DND-41 (cell line): ENCODE data around the gene LRP2BP.

ENCODE experiments used
- ATAC-seq: fragments of 200-7000 bp; cut with Tn5 transposase; 3 replicates; pipeline ENCODE4 v1.9.1; 2021; ENCODE audit warnings: low read depth; ENCODE audit not compliant: insufficient read depth
- DNase-seq: peaks from one replicate; pipeline ENCODE4 v3.0.0-alpha.2; 2020
- H2AFZ ChIP-seq: 2 replicates; pipeline ENCODE4 v1.6.0; 2012; ENCODE audit warnings: low read depth, low read length
- H3K27ac ChIP-seq: 2 replicates; pipeline ENCODE4 v1.5.1; 2012; ENCODE audit warnings: low read length, inconsistent platforms
- H3K27me3 ChIP-seq: fragments of 200-600 bp; sonication (generic); 2 replicates; pipeline ENCODE4 v1.6.0; 2012; ENCODE audit warnings: low read length, mild to moderate bottlenecking, inconsistent platforms; ENCODE audit not compliant: insufficient read depth, poor library complexity
- H3K36me3 ChIP-seq: 2 replicates; pipeline ENCODE4 v1.5.1; 2012; ENCODE audit warnings: low read length, inconsistent platforms; ENCODE audit not compliant: insufficient read depth
- H3K4me1 ChIP-seq: 2 replicates; pipeline ENCODE4 v1.5.1; 2012; ENCODE audit warnings: mild to moderate bottlenecking, low read length; ENCODE audit not compliant: insufficient read depth
- H3K4me2 ChIP-seq: 2 replicates; pipeline ENCODE4 v1.6.0; 2012; ENCODE audit warnings: mild to moderate bottlenecking, moderate library complexity, low read length, inconsistent platforms; ENCODE audit not compliant: insufficient read depth
- H3K4me3 ChIP-seq, 2 experiments: fragments of 200-600 bp in 1 of 2; shearing (Covaris generic) in 1 of 2; 2 replicates each; pipeline ENCODE4 v1.5.1; 2012 to 2016; ENCODE audit warnings: inconsistent platforms in 2 of 2, low read length in 2 of 2, mild to moderate bottlenecking in 2 of 2, low read depth in 1 of 2, moderate library complexity in 1 of 2
- H3K79me2 ChIP-seq: 2 replicates; pipeline ENCODE4 v1.6.0; 2012; ENCODE audit warnings: low read length, inconsistent platforms; ENCODE audit not compliant: insufficient read depth
- H3K9ac ChIP-seq: 2 replicates; pipeline ENCODE4 v1.6.0; 2012; ENCODE audit warnings: low read depth, mild to moderate bottlenecking, inconsistent platforms, low read length, moderate library complexity
- H3K9me3 ChIP-seq: 2 replicates; pipeline ENCODE4 v1.5.1; 2012; ENCODE audit warnings: low read length, moderate library complexity, mild to moderate bottlenecking, inconsistent platforms; ENCODE audit not compliant: insufficient read depth, severe bottlenecking
- H4K20me1 ChIP-seq: 2 replicates; pipeline ENCODE4 v1.6.0; 2012; ENCODE audit warnings: low read length; ENCODE audit not compliant: insufficient read depth
- EZH2 ChIP-seq: IDR thresholded peaks from 3 replicates; pipeline ENCODE4 v1.6.1; 2012; ENCODE audit warnings: borderline replicate concordance, low read depth, mild to moderate bottlenecking, moderate library complexity, low read length, inconsistent platforms; ENCODE audit not compliant: severe bottlenecking
- TF ChIP-seq, protein P1 (sequence below): IDR thresholded peaks from 2 replicates; pipeline ENCODE4 v1.5.1; 2012; ENCODE audit warnings: borderline replicate concordance, low read length, moderate library complexity, mild to moderate bottlenecking; ENCODE audit not compliant: poor library complexity, severe bottlenecking; ENCODE audit errors: extremely low read depth

Gene LRP2BP

DNA sequence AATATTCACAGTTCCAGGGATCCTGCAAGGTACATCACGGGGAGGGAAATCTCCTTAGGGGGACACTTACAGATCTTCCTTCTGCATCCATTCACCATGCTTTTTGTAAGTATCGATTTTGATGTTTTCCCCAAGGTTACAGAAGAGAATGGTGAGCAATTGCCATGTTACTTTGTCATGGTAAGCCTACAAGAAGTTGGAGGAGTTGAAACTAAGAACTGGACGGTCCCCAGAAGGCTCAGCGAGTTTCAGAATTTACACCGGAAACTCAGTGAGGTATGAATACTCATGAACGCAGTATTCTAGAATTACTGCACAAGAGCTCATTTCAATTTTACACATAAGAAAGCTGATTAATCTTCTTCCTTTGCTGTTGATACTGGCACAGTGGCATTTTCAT lies 53.9 kb downstream of the LRP2BP start:
- H3K4me1 ChIP-seq = no peaks in the 10 kb centered on the region
- no peak overlapping the region for H3K4me2 ChIP-seq
- no peak for ATAC-seq
- DNase-seq = no peak
- no peaks in the 10 kb centered on the region for H4K20me1 ChIP-seq
- no peaks in the 10 kb centered on the region for H3K36me3 ChIP-seq
- H2AFZ ChIP-seq = no peak overlapping the region
- no peak overlapping the region for H3K9ac ChIP-seq
- peaks cover 11% of the 10 kb centered on the region for H3K27me3 ChIP-seq
- no peaks in the 10 kb centered on the region for H3K9me3 ChIP-seq
- H3K79me2 ChIP-seq = no peaks in the 10 kb centered on the region
- TF ChIP-seq, protein P1, sequence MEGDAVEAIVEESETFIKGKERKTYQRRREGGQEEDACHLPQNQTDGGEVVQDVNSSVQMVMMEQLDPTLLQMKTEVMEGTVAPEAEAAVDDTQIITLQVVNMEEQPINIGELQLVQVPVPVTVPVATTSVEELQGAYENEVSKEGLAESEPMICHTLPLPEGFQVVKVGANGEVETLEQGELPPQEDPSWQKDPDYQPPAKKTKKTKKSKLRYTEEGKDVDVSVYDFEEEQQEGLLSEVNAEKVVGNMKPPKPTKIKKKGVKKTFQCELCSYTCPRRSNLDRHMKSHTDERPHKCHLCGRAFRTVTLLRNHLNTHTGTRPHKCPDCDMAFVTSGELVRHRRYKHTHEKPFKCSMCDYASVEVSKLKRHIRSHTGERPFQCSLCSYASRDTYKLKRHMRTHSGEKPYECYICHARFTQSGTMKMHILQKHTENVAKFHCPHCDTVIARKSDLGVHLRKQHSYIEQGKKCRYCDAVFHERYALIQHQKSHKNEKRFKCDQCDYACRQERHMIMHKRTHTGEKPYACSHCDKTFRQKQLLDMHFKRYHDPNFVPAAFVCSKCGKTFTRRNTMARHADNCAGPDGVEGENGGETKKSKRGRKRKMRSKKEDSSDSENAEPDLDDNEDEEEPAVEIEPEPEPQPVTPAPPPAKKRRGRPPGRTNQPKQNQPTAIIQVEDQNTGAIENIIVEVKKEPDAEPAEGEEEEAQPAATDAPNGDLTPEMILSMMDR = no peak
- TF ChIP-seq EZH2 = no peak
- no peak overlapping the region for H3K4me3 ChIP-seq
- H3K27ac ChIP-seq = no peak overlapping the region

DNA sequence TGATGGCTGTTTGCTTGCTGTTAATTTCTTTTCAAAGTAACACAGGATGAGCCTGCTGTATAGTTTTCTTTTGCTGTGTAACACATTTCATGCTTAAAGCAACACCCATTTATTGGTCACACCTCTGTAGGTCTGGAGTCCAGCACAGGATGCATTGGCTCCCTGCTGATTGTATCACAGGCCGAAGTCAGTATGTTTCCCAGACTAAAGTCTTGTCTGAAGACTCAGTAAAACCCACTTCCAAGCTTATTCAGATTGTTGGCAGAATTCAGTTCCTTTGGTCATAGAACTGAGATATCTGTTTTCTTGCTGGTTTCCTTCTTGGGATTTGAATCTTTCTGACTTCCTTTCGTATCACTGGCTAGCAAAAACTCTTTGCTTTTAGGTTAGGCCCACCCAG lies 54.3 kb downstream of the LRP2BP start:
- ATAC-seq (no peak), DNase-seq (no peak)
- Histone ChIP-seq H3K4me3 (no peak overlapping the region), H3K36me3 (no peaks in the 10 kb centered on the region), H3K4me2 (no peak overlapping the region), H3K4me1 (no peaks in the 10 kb centered on the region), H2AFZ (no peak overlapping the region), H4K20me1 (no peaks in the 10 kb centered on the region), H3K9me3 (no peaks in the 10 kb centered on the region), H3K27ac (no peak overlapping the region), H3K79me2 (no peaks in the 10 kb centered on the region), H3K9ac (no peak overlapping the region), H3K27me3 (peaks cover 11% of the 10 kb centered on the region)
- no peak for TF ChIP-seq EZH2
- TF ChIP-seq, protein P1 = no peak

DNA sequence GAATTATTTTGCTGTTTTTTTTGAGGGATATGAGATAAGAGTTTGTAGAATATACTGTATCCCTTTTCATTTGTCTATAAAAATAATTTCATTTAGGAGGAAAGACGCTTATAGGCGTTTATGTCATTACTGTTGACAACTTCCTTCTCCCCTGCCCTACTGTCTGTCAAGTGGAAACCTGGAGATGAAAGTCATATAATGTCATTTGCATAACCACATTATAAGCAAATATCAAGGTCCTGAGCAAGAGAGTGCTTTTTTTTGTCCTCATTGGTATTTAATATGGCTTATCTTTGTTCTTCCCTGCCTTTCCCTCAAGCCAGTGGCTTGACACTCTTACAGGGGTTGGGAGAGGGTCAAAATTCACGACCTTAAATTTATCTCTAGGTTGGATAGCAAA lies 55.8 kb downstream of the LRP2BP start:
- TF ChIP-seq, protein P1 = no peak
- no peak for TF ChIP-seq EZH2
- no peak overlapping the region for H3K4me3 ChIP-seq
- peaks cover 11% of the 10 kb centered on the region for H3K27me3 ChIP-seq
- H3K9ac ChIP-seq = no peak overlapping the region
- no peaks in the 10 kb centered on the region for H3K4me1 ChIP-seq
- H4K20me1 ChIP-seq = no peaks in the 10 kb centered on the region
- H3K36me3 ChIP-seq = no peaks in the 10 kb centered on the region
- H3K9me3 ChIP-seq = no peaks in the 10 kb centered on the region
- H2AFZ ChIP-seq = no peak overlapping the region
- ATAC-seq = no peak
- no peak overlapping the region for H3K4me2 ChIP-seq
- H3K79me2 ChIP-seq = no peaks in the 10 kb centered on the region
- H3K27ac ChIP-seq = no peak overlapping the region
- DNase-seq = no peak

DNA sequence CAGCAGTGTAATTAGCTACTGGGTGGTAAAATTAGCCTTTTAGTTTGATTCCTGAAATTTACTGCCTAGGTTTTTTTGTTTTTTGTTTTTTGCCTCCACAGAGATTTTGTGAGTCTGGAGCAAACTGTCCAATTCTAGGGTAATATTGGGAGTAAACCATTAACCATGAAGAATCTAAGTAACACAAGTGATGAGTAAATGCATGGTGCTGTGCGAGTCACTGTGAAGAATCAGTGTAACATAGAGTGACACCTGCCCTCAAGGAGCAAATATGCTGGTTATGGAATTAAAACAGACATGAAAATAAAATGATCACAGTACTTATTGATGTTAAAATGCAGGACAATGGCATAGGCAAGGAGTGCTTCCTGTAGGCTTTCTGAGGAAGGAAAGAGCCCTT lies 60.1 kb downstream of the LRP2BP start:
- no peak overlapping the region for H2AFZ ChIP-seq
- no peaks in the 10 kb centered on the region for H3K9me3 ChIP-seq
- H3K4me3 ChIP-seq = no peak overlapping the region
- ATAC-seq (no peak), DNase-seq (no peak)
- H3K79me2 ChIP-seq = no peaks in the 10 kb centered on the region
- TF ChIP-seq, protein P1 = no peak
- no peak for TF ChIP-seq EZH2
- H4K20me1 ChIP-seq = no peaks in the 10 kb centered on the region
- H3K4me1 ChIP-seq = no peaks in the 10 kb centered on the region
- H3K9ac ChIP-seq = no peak overlapping the region
- no peak overlapping the region for H3K4me2 ChIP-seq
- H3K27me3 ChIP-seq = peaks cover 8% of the 10 kb centered on the region
- H3K27ac ChIP-seq = no peak overlapping the region
- H3K36me3 ChIP-seq = no peaks in the 10 kb centered on the region
